Ectodermal cell (in vitro differentiated cells): ENCODE measurements around the gene CEP20.

Experiments
- H3K27ac ChIP-seq: 2 replicates; pipeline ENCODE4 v1.7.0; 2013; ENCODE audit warnings: mild to moderate bottlenecking, low read depth, low read length; ENCODE audit not compliant: insufficient read depth, poor library complexity, severe bottlenecking
- H3K27me3 ChIP-seq: 2 replicates; pipeline ENCODE4 v1.7.0; 2013; ENCODE audit warnings: mild to moderate bottlenecking, low read length; ENCODE audit not compliant: insufficient read depth, control insufficient read depth, poor library complexity, severe bottlenecking
- H3K36me3 ChIP-seq: one replicate; pipeline ENCODE4 v1.7.0; 2013; ENCODE audit warnings: low read length; ENCODE audit not compliant: control insufficient read depth, insufficient read depth
- H3K4me1 ChIP-seq: one replicate; pipeline ENCODE4 v1.7.0; 2013; ENCODE audit warnings: low read length; ENCODE audit not compliant: control insufficient read depth, insufficient read depth
- H3K4me3 ChIP-seq: 2 replicates; pipeline ENCODE4 v1.7.0; 2013; ENCODE audit warnings: low read depth, low read length, control low read depth; ENCODE audit not compliant: insufficient read depth
- H3K9me3 ChIP-seq: 2 replicates; pipeline ENCODE4 v1.7.0; 2013; ENCODE audit warnings: mild to moderate bottlenecking, low read length, moderate library complexity; ENCODE audit not compliant: control insufficient read depth
- WGBS, 2 experiments: methylation state at CpG; one replicate each; pipeline ENCODE4 v1.1.7; 2013; ENCODE audit warnings: missing lambda C conversion rate in 2 of 2; 5-methylcytosine and 5-hydroxymethylcytosine counted together

CEP20 gene

GRCh38 chr16:15820837-15821236 is 67.6 kb downstream of the CEP20 start:
- no peaks in the 10 kb centered on the region for H3K36me3 ChIP-seq
- H3K27ac ChIP-seq: no peak overlapping the region
- no peak overlapping the region for H3K4me3 ChIP-seq
- no peaks in the 10 kb centered on the region for H3K4me1 ChIP-seq
- no peaks in the 10 kb centered on the region for H3K9me3 ChIP-seq
- WGBS, 2 experiments: 91 to 94% methylated on average over 7 of the region's 7 CpGs
- H3K27me3 ChIP-seq: no peaks in the 10 kb centered on the region

- Histone ChIP-seq H3K27me3 (no peaks in the 10 kb centered on the region), H3K36me3 (no peaks in the 10 kb centered on the region), H3K9me3 (no peaks in the 10 kb centered on the region), H3K27ac (no peak overlapping the region), H3K4me1 (no peaks in the 10 kb centered on the region), H3K4me3 (no peak overlapping the region)
- WGBS, 2 experiments: 32 to 45% methylated on average over 2 of the region's 2 CpGs
Measured at GRCh38 chr16:15819046-15819445, 69.4 kb downstream of the CEP20 start.

GRCh38 chr16:15817446-15817845 is 71.0 kb downstream of the CEP20 start:
- Histone ChIP-seq H3K27ac (no peak overlapping the region), H3K36me3 (no peaks in the 10 kb centered on the region), H3K4me3 (no peak overlapping the region), H3K4me1 (no peaks in the 10 kb centered on the region), H3K9me3 (no peaks in the 10 kb centered on the region), H3K27me3 (no peaks in the 10 kb centered on the region)
- 45 to 100% methylated on average over 1 to 2 of the region's 2 CpGs for WGBS, 2 experiments

GRCh38 chr16:15816228-15816627 is 72.2 kb downstream of the CEP20 start:
- Histone ChIP-seq H3K27me3 (no peaks in the 10 kb centered on the region), H3K4me3 (no peak overlapping the region), H3K9me3 (no peaks in the 10 kb centered on the region), H3K4me1 (no peaks in the 10 kb centered on the region), H3K36me3 (no peaks in the 10 kb centered on the region), H3K27ac (no peak overlapping the region)
